Stimulated activated CD8-positive, alpha-beta memory T cell treated with anti-CD3 and anti-CD28 coated beads, Interleukin-7, amount 100 ng/mL, for 1 hour (primary cell): ENCODE data around the gene DDIAS.
"Not testable (repeated sequence)": the region's sequence is repeated elsewhere in the genome, so short reads cannot be mapped to it uniquely, and the experiment has no call there.

Experiments used
- DNase-seq, 2 donors: peaks; one replicate each; pipeline ENCODE4 v3.0.0-alpha.2; 2020; ENCODE audit warnings: low read depth in 2 of 2

The DDIAS gene

GRCh38 chr11:82922396-82923173 lies 21.0 kb downstream of the DDIAS start:
- not testable (repeated sequence) for DNase-seq

GRCh38 chr11:82924522-82925224 lies 23.1 kb downstream of the DDIAS start:
- DNase-seq: no peak

- DNase-seq: no peak
Measured at GRCh38 chr11:82927264-82927880, 25.8 kb downstream of the DDIAS start.

GRCh38 chr11:82929121-82929520 lies 27.6 kb downstream of the DDIAS start:
- no peak for DNase-seq

DNA sequence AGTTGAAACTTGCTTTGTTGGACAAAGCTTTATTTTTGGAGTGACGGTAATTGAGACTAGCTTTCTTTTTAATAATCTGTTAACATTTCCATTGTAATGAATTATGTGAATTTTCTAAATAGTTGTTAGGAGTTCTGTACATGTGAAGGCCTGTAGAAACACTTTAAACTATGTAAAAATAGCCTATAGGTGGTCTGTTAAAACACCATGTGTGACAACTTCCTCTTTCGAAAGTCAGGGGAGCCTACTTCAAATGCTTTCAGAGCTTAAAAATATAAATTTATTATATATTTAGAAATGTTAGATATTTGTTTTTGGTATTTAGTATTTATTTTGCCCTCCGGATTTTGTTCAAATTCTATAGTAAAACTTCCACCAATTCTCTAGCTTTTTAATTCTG lies 28.7 kb downstream of the DDIAS start:
- DNase-seq: no peak

DNA sequence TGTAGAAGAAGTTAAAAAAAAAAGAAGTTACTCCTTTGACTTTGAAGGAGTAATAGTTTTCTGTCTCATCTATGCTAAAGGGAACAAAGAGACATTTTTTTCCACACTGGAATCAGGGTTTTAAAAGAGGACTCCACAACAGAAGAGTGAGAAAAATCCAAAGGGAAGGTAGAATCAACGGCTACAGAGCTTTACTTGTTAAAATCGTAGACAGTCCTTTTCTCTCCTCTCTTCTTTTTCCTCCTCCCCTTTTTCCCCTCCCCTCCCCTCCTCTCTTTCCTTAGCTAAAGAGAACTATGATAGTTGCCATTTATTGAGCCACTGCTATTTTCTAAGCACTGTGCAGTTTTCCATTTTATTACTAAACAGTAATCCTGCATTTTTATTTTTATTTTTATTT lies 29.2 kb downstream of the DDIAS start:
- no peak for DNase-seq

DNA sequence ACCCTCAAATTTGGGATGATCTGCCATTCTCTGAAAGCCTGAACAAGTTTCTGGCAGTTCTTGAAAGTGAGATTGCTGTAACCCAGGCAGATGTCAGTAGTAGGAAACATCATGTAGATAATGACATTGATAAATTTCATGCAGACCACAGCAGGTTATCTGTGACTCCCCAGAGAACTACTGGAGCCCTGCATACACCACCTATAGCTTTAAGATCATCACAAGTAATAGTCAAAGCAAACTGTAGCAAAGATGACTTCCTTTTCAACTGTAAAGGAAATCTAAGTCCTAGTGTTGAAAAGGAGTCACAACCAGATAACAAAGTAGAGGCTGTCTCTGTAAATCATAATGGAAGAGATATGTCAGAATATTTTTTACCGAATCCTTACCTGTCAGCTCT lies 31.0 kb downstream of the DDIAS start:
- DNase-seq: no peak

- no peak for DNase-seq
Measured at GRCh38 chr11:82936261-82936660, 34.7 kb downstream of the DDIAS start.

DNA sequence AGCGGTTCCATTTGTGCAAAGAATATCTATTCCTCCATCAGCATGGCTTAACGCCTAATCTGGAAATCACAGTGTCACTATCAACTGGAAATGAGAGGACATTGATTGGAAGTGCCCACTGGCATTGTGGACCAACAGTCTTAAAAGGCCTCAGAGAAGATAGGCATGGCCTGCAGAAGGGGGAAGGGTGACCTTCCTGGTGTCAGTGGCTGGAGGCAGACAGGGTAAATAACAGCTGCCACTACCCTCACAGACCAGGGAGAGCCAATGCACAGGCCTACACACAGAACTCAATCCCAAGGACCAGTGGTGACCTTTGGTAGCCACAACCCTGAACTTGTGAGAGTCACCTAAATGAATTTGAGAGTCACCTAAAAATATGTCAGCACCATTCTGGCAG lies 36.0 kb downstream of the DDIAS start:
- no peak for DNase-seq

DNA sequence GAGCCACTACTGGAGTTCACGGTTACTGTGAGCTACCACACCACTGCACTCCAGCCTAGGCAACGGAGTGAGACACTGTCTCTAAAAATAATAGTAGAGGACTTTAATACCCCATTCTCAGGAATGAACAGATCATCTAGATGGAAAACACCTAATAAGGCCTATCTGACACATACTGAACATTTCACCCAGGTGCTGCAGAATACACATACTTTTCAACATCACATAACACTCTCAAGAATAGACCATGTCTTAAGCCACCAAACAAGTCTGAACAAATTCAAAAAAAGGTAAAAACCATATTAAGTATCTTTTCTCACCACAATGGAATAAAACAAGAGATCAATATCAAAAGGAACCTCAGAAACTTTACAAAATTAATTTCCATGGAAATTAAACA lies 37.9 kb downstream of the DDIAS start:
- no peak for DNase-seq

- no peak for DNase-seq
Measured at GRCh38 chr11:82942376-82942775, 40.8 kb downstream of the DDIAS start.

- not testable (repeated sequence) for DNase-seq
Measured at GRCh38 chr11:82943430-82943829, 41.9 kb downstream of the DDIAS start.

DNA sequence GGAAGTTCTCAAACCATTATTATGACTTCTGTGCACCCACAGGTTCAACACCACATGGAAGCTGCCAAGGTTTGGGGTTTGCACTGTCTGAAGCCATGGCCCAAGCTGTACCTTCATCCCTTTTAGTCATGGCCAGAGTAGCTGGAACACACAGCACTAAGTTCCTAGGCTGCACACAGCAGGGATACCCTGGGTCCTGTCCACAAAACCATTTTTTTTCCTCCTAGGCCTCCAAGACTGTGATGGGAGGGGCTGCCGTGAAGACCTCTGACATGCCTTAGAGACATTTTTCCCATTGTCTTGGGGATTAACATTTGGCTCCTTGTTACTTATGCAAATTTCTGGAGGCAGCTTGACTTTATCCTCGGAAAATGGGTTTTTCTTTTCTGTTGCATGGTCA lies 42.7 kb downstream of the DDIAS start:
- DNase-seq: no peak

DNA sequence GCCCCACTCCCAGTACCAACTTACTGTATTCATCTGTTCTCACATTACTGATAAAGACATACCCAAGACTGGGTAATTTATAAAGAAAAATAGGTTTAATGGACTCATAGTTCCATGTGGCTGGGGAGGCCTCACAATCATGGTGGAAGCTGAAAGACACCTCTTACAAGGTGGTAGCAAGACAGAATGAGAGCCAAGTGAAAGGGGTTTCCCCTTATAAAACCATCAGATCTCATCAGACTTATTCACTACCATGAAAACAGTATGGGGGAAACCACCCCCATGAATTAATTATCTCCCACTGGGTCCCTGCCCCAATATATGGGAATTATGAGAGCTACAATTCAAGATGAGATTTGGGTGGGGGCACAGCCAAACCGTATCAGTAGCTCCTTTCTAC lies 43.5 kb downstream of the DDIAS start:
- DNase-seq: not testable (repeated sequence)

- DNase-seq: no peak
Measured at GRCh38 chr11:82945682-82946081, 44.1 kb downstream of the DDIAS start.

- DNase-seq: no peak
Measured at GRCh38 chr11:82949352-82949751, 47.8 kb downstream of the DDIAS start.

DNA sequence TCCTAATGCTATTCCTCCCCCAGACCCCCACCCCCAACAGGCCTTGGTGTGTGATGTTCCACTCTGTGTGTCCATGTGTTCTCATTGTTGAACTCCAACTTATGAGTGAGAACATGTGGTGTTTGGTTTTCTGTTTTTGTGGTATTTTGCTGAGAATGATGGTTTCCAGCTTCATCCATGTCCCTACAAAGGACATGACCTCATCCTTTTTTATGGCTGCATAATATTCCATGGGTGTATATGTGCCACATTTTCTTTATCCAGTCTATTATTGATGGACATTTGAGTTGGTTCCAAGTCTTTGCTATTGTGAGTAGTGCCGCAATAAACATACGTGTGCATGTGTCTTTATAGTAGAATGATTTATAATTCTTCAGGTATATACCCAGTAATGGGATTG lies 49.0 kb downstream of the DDIAS start:
- DNase-seq: not testable (repeated sequence)

- DNase-seq: peak; percentile 34 to 40
Measured at GRCh38 chr11:82955736-82956453, 54.4 kb downstream of the DDIAS start.

DNA sequence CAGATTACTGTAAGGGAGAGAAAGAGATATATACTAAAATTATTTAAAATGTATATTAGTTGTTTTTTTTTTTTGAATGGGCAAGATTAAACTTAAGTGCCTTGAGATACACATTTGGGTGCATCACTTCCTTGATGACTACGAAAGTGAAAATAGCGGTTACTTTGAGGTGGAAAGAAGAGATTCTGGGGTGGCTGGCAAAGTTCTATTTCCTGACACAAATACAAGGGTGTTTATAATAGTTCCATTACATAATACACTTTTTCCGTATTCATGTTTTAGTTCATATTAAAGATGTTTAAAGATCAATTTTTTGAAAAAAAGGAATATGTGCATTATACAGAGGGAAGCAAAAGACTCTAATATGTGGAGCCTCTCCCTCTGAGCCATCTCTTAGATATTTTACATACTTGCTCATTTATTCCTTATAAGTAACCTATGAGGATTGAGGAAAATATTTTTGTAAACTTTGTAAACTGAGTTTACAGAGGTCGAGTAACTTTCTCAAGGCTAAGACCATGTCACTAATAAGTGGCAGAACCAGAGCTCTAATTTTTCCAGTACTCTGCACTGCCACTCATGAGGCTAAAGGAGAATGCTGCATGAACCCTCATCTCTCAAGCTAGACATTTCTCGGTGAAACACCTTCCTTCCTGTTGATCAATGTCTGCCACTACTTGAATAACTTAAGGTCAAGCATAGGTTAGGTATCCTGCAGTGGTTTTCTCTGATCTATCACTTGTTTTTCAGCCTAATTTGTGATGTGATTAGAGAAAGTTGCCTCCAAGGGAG lies 58.6 kb downstream of the DDIAS start:
- no peak for DNase-seq

DNA sequence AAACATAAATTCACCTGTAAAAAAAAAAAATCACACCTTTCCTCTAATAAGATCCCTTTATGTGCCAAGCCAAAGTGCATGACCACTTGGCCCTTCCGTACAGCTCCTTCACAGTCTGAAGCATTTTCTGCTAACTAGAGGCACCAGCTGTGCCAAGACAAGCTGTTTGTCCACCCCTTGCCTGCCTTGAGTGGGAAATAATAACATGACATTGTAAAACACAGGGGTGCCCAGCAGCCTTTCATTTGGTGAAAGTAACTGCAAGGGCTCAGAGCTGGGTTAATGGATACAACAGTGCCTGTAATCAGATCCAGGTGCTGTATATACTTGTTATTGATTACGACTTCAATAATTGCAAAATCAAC lies 59.2 kb downstream of the DDIAS start:
- DNase-seq: no peak

DNA sequence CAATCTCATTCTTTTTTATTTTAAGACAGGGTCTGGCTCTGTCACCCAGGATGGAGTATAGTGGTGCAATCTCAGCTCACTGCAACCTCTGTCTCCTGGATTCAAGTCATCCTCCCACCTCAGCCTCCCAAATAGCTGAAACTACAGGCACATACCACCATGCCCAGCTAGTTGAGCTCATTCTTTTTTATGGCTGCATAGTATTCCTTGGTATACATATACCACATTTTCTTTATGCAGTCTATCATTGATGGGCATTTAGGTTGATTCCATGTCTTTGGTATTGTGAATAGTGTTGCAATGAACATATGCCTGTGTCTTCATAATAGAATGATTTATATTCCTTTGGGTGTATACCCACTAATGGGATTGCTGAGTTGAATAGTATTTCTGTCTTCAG lies 60.5 kb downstream of the DDIAS start:
- DNase-seq: not testable (repeated sequence)

DNA sequence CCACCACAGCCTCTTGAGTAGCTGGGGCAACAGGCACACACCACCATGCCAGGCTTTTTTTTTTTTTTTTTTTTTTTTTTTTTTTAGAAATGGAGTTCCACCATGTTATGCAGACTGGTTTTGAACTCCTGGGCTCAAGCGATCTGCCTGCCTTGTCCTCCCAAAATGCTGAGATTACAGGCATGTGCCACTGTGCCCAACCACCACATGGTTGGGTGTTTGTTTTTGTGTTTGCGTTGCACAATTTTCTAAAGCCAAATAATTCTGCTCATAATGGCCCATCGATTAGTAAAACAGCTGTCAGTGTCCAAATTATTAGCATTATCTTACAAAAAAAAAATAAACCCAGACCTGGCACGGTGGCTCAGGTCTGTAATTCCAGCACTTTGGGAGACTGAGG lies 65.8 kb downstream of the DDIAS start:
- DNase-seq: no peak
